Measurements from ENCODE around the gene NRXN2. TPM values are rescaled to one million over a fixed set of nuclear protein-coding genes. Genes with fewer than 3 reads are reported as not detected.

Gene NRXN2
- polyA plus RNA-seq, 3 donors, result 0.07 TPM; not detected in 2

GRCh38 chr11:64637334-64638017, 85.5 kb downstream of the NRXN2 start:
- WGBS (ENCODE audit: insufficient coverage), result 100% methylated on average over 10 of the region's 15 CpGs
- no peak for DNase-seq
- intact Hi-C loops (cut with micrococcal nuclease), result no loop called here
- Histone ChIP-seq H3K79me2 (ENCODE audit: insufficient read depth, low read length) (no peaks in the 10 kb centered on the region), H4K20me1 (ENCODE audit: insufficient read depth, low read length) (no peaks in the 10 kb centered on the region), H3K27ac (ENCODE audit: low read depth in 1 of 2, low read length in 2 of 2) (no peak overlapping the region), H3K4me1 (ENCODE audit: control insufficient read depth in 1 of 2, insufficient read depth in 2 of 2, low read length in 2 of 2) (peaks cover 9% of the 10 kb centered on the region in 2 donors), H3K4me2 (replicated peaks; ENCODE audit: extremely low read depth, low read length, poor library complexity, severe bottlenecking) (no peak overlapping the region), H3K36me3 (replicated peaks in 1 of 2; ENCODE audit: control insufficient read depth in 1 of 2, insufficient read depth in 2 of 2, low read length in 2 of 2) (no peaks in the 10 kb centered on the region), H3K9ac (ENCODE audit: insufficient read depth, low read length, poor library complexity, severe bottlenecking) (no peak overlapping the region), H3K27me3 (ENCODE audit: control insufficient read depth in 2 of 2, insufficient read depth in 2 of 2, low read length in 2 of 2) (peaks cover 15 to 22% of the 10 kb centered on the region in 2 donors), H3K9me3 (replicated peaks in 1 of 2; ENCODE audit: control insufficient read depth in 1 of 2, insufficient read depth in 1 of 2, low read length in 2 of 2) (peaks cover 0 to 7% of the 10 kb centered on the region in 2 donors), H3K4me3 (replicated peaks in 1 of 3; ENCODE audit: low read depth in 2 of 3, low read length in 3 of 3) (no peak overlapping the region), H2AFZ (ENCODE audit: insufficient read depth, low read depth, low read length, poor library complexity, severe bottlenecking) (no peak overlapping the region)
- Mint-ChIP-seq H3K36me3 (no peaks in the 10 kb centered on the region), H3K27ac (peak overlapping the region in 1 of 7 donors; percentile 41), H3K4me3 (no peak overlapping the region), H3K27me3 (ENCODE audit: low read depth in 3 of 3) (peaks cover 3 to 7% (median 5%) of the 10 kb centered on the region in 3 donors), H3K9me3 (peaks cover 0 to 2% (median 0%) of the 10 kb centered on the region in 7 donors), H3K4me1 (peaks cover 14% of the 10 kb centered on the region)
- no peak for TF ChIP-seq CTCF (IDR thresholded peaks at IDR 0.05)

- Histone ChIP-seq H3K27ac (ENCODE audit: low read depth in 1 of 2, low read length in 2 of 2) (no peak overlapping the region), H3K79me2 (ENCODE audit: insufficient read depth, low read length) (no peaks in the 10 kb centered on the region), H3K4me2 (replicated peaks; ENCODE audit: extremely low read depth, low read length, poor library complexity, severe bottlenecking) (no peak overlapping the region), H2AFZ (ENCODE audit: insufficient read depth, low read depth, low read length, poor library complexity, severe bottlenecking) (peak overlapping the region; percentile 30), H3K27me3 (ENCODE audit: control insufficient read depth in 2 of 2, insufficient read depth in 2 of 2, low read length in 2 of 2) (no peaks in the 10 kb centered on the region), H4K20me1 (ENCODE audit: insufficient read depth, low read length) (no peaks in the 10 kb centered on the region), H3K9me3 (replicated peaks in 1 of 2; ENCODE audit: control insufficient read depth in 1 of 2, insufficient read depth in 1 of 2, low read length in 2 of 2) (no peaks in the 10 kb centered on the region), H3K36me3 (replicated peaks in 1 of 2; ENCODE audit: control insufficient read depth in 1 of 2, insufficient read depth in 2 of 2, low read length in 2 of 2) (no peaks in the 10 kb centered on the region), H3K4me1 (ENCODE audit: control insufficient read depth in 1 of 2, insufficient read depth in 2 of 2, low read length in 2 of 2) (peaks cover 9% of the 10 kb centered on the region in 2 donors), H3K4me3 (replicated peaks in 1 of 3; ENCODE audit: low read depth in 2 of 3, low read length in 3 of 3) (no peak overlapping the region), H3K9ac (ENCODE audit: insufficient read depth, low read length, poor library complexity, severe bottlenecking) (no peak overlapping the region)
- DNase-seq, result no peak
- Mint-ChIP-seq H3K27ac (no peak overlapping the region), H3K9me3 (peaks cover 0 to 2% (median 0%) of the 10 kb centered on the region in 7 donors), H3K4me3 (no peak overlapping the region), H3K4me1 (peaks cover 17% of the 10 kb centered on the region), H3K27me3 (ENCODE audit: low read depth in 3 of 3) (peaks cover 4 to 11% (median 9%) of the 10 kb centered on the region in 3 donors), H3K36me3 (no peaks in the 10 kb centered on the region)
- WGBS (ENCODE audit: insufficient coverage), result 65% methylated on average over 4 of the region's 7 CpGs
- intact Hi-C loops (cut with micrococcal nuclease), result no loop called here
- TF ChIP-seq CTCF (IDR thresholded peaks at IDR 0.05), result no peak
These were observed 89.3 kb downstream of the NRXN2 start for GRCh38 chr11:64633555-64634159.
